Neuronal stem cell (in vitro differentiated cells): ENCODE results near the gene ELANE.
A peak's percentile ranks its signal among the peaks of the same experiment; 100 is the strongest.

ENCODE experiments used
- DNase-seq: peaks from one replicate; pipeline ENCODE4 v3.0.0-alpha.2; 2013; ENCODE audit warnings: low spot score
- H2AFZ ChIP-seq: one replicate; pipeline ENCODE4 v1.6.1; 2013; ENCODE audit warnings: mild to moderate bottlenecking, low read length, inconsistent platforms
- H2AK5ac ChIP-seq: 2 replicates; pipeline ENCODE4 v1.6.1; 2013; ENCODE audit warnings: low read depth, mild to moderate bottlenecking, inconsistent platforms, low read length, moderate library complexity, mixed read lengths
- H2BK120ac ChIP-seq: 2 replicates; pipeline ENCODE4 v1.6.1; 2013; ENCODE audit warnings: low read depth, mild to moderate bottlenecking, inconsistent platforms, low read length, moderate library complexity, mixed read lengths
- H2BK12ac ChIP-seq: one replicate; pipeline ENCODE4 v1.6.1; 2013; ENCODE audit warnings: low read length, inconsistent platforms
- H2BK15ac ChIP-seq: 2 replicates; pipeline ENCODE4 v1.6.1; 2013; ENCODE audit warnings: mild to moderate bottlenecking, low read length, inconsistent platforms, mixed read lengths
- H2BK5ac ChIP-seq: one replicate; pipeline ENCODE4 v1.6.1; 2013; ENCODE audit warnings: inconsistent platforms, mild to moderate bottlenecking, low read length, moderate library complexity
- H3K14ac ChIP-seq: one replicate; pipeline ENCODE4 v1.6.1; 2013; ENCODE audit warnings: low read length, inconsistent platforms
- H3K18ac ChIP-seq: 2 replicates; pipeline ENCODE4 v1.6.1; 2013; ENCODE audit warnings: low read length, inconsistent platforms
- H3K23ac ChIP-seq: 2 replicates; pipeline ENCODE4 v1.6.1; 2013; ENCODE audit warnings: low read depth, mild to moderate bottlenecking, mixed read lengths, low read length, inconsistent platforms; ENCODE audit not compliant: poor library complexity
- H3K27ac ChIP-seq: replicated peaks from 3 replicates; pipeline ENCODE4 v1.5.1; 2013; ENCODE audit warnings: low read length, inconsistent platforms
- H3K27me3 ChIP-seq, 3 experiments: 2 replicates each; pipeline ENCODE4 v1.6.1; 2013; ENCODE audit warnings: low read length in 3 of 3, mild to moderate bottlenecking in 2 of 3, inconsistent platforms in 1 of 3, low read depth in 1 of 3, mixed read lengths in 1 of 3, moderate library complexity in 1 of 3; ENCODE audit not compliant: control insufficient read depth in 3 of 3, insufficient read depth in 3 of 3
- H3K36me3 ChIP-seq, 2 donors: replicated peaks in 1 of 2; 2 replicates each; pipeline ENCODE4 v1.6.1; 2013; ENCODE audit warnings: low read length in 2 of 2; ENCODE audit not compliant: control insufficient read depth in 2 of 2, insufficient read depth in 2 of 2
- H3K4ac ChIP-seq: 2 replicates; pipeline ENCODE4 v1.6.1; 2013; ENCODE audit warnings: inconsistent platforms, mild to moderate bottlenecking, low read length, moderate library complexity
- H3K4me1 ChIP-seq, 2 donors: 1 replicate in 1 of 2; 2 replicates in 1 of 2; pipeline ENCODE4 v1.6.1; 2013; ENCODE audit warnings: low read length in 2 of 2, low read depth in 1 of 2; ENCODE audit not compliant: control insufficient read depth in 2 of 2, insufficient read depth in 1 of 2
- H3K4me2 ChIP-seq: one replicate; pipeline ENCODE4 v1.6.1; 2013; ENCODE audit warnings: mild to moderate bottlenecking, low read length, inconsistent platforms; ENCODE audit not compliant: insufficient read depth, poor library complexity, severe bottlenecking
- H3K4me3 ChIP-seq, 2 donors: 2 replicates each; pipeline ENCODE4 v1.5.1; 2013; ENCODE audit warnings: low read length in 2 of 2, mild to moderate bottlenecking in 2 of 2, inconsistent platforms in 1 of 2, moderate library complexity in 1 of 2
- H3K79me1 ChIP-seq: one replicate; pipeline ENCODE4 v1.6.1; 2013; ENCODE audit warnings: low read depth, mild to moderate bottlenecking, inconsistent platforms, low read length, moderate library complexity
- H3K9ac ChIP-seq: one replicate; pipeline ENCODE4 v1.6.1; 2013; ENCODE audit warnings: mild to moderate bottlenecking, low read depth, low read length, inconsistent platforms; ENCODE audit not compliant: poor library complexity
- H3K9me3 ChIP-seq, 2 donors: replicated peaks in 1 of 2; 2 replicates each; pipeline versions ENCODE3 to v1.6.1; 2013; ENCODE audit warnings: low read length in 2 of 2, mild to moderate bottlenecking in 2 of 2, inconsistent platforms in 1 of 2, low read depth in 1 of 2, mixed read lengths in 1 of 2, moderate library complexity in 1 of 2; ENCODE audit not compliant: control insufficient read depth in 2 of 2, insufficient read depth in 1 of 2
- H4K8ac ChIP-seq: one replicate; pipeline ENCODE4 v1.6.1; 2013; ENCODE audit warnings: low read depth, mild to moderate bottlenecking, inconsistent platforms, low read length, moderate library complexity
- H4K91ac ChIP-seq: one replicate; pipeline ENCODE4 v1.6.1; 2013; ENCODE audit warnings: low read length, low read depth, mild to moderate bottlenecking, inconsistent platforms; ENCODE audit not compliant: poor library complexity
- WGBS, 2 donors: extraction: QIAGEN DNeasy Blood & Tissue Kit; methylation state at CpG; one replicate each; pipeline ENCODE4 v1.1.7; 2013; ENCODE audit warnings: missing lambda C conversion rate in 2 of 2, mixed read lengths in 1 of 2; ENCODE audit not compliant: insufficient read length in 2 of 2, insufficient replicate concordance in 1 of 2; ENCODE audit errors: extremely low coverage in 2 of 2; 5-methylcytosine and 5-hydroxymethylcytosine counted together

ELANE gene

DNA sequence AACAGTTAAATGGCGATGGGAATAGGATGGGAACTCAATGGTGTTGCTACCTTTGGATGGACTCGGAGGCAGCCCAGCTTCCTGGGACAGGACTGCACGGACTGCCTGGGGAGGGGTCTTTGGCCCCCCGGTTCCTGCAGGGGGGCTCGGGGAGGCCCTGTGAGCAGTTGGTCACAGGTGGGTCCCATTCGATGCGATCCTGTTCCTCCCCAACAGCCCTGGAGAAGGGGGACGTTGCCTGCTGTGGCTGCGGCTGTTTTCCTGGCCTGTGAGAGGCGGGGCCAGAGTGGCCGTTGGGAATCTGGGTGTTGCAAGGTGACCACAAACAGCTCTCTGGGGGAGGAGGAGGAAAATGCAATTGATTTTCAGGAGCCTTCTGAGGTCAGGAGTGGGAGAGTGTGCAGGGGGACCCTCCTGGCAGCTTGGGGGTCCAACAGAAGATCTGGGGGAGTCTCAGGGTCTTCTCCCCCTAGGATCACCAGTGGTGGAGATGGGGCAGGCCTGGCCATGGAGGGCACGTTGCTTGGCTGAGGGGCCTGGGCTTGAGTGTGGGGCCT is 28.5 kb upstream of the ELANE start:
- Histone ChIP-seq H3K9ac (no peak overlapping the region), H3K79me1 (peaks cover 3% of the 10 kb centered on the region), H3K4me2 (peak overlapping the region; percentile 11), H4K91ac (no peak overlapping the region), H2BK12ac (peak overlapping the region; percentile 95), H4K8ac (no peak overlapping the region), H3K4ac (no peak overlapping the region), H3K18ac (peak overlapping the region; percentile 87), H2BK120ac (no peak overlapping the region), H2BK15ac (peak overlapping the region; percentile 100), H2AFZ (peak overlapping the region; percentile 84), H2BK5ac (peak overlapping the region; percentile 62), H3K4me3 (no peak overlapping the region), H3K23ac (no peak overlapping the region), H3K36me3 (no peaks in the 10 kb centered on the region), H3K14ac (peak overlapping the region; percentile 1), H3K27ac (peak overlapping the region; percentile 61), H2AK5ac (peak overlapping the region; percentile 99), H3K9me3 (no peaks in the 10 kb centered on the region), H3K27me3 (no peaks in the 10 kb centered on the region), H3K4me1 (peaks cover 6% of the 10 kb centered on the region in 2 donors)
- no CpG with 5 or more reads among the region's 12 CpGs for WGBS, 2 donors
- no peak for DNase-seq

DNA sequence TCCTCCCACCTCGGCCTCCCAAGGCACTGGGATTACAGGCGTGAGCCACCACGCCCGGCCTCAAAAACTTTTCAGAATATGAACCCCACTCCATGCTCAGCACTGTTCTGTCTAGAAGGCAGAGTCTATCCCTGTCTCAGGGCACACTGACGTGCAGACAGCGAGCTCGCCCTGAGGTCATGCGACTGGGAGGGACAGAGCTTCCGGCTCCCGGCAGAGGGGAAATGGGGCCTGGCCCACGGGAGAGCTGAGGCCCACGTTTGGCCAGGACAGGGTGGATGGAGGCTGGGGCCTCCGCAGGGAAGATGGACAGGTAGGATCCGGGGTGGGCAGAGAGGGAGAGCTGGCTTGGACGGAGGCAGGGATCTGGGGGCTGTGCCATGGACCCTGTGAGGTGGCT is 27.2 kb upstream of the ELANE start:
- Histone ChIP-seq H3K79me1 (no peaks in the 10 kb centered on the region), H3K9me3 (no peaks in the 10 kb centered on the region), H4K91ac (no peak overlapping the region), H3K14ac (no peak overlapping the region), H3K4me1 (peaks cover 6% of the 10 kb centered on the region in 2 donors), H3K36me3 (no peaks in the 10 kb centered on the region), H2BK15ac (no peak overlapping the region), H2BK5ac (no peak overlapping the region), H3K4me2 (no peak overlapping the region), H4K8ac (no peak overlapping the region), H2BK120ac (no peak overlapping the region), H3K18ac (peak overlapping the region; percentile 8), H3K23ac (no peak overlapping the region), H2BK12ac (no peak overlapping the region), H2AFZ (no peak overlapping the region), H2AK5ac (peak overlapping the region; percentile 72), H3K27ac (no peak overlapping the region), H3K4me3 (no peak overlapping the region), H3K27me3 (no peaks in the 10 kb centered on the region), H3K4ac (no peak overlapping the region), H3K9ac (no peak overlapping the region)
- WGBS, 2 donors: no CpG with 5 or more reads among the region's 15 CpGs
- DNase-seq: no peak

DNA sequence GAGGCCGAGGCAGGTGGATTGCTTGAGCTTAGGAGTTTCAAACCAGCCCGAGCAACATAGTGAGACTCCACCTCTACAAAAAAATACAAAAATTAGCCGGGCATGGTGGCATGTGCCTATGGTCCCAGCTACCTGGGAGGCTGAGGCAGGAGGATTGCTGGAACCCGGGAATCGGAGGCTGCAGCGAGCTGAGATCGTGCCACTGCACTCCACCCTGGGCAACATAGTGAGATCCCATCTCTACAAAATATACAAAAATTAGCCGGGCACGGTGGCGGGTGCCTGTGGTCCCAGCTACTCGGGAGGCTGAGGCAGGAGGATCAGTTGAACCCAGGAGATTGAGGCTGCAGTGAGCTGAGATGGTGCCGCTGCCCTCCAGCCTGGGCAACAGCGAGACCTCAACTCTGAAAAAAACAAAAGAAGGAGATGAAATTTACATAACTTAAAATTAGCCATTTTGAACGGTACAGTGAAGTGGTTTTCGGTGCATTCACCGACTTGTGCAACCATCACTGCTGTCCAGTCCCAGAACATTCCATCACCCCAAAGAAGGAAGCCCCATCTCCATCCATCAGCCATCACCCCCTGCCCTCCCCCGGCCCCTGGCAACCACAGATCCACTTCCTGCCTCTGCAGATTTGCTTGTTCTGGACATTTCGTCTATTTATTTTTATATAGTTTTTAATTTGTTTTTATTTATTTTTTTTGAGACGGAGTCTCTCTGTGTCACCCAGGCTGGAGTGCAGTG is 26.0 kb upstream of the ELANE start:
- Histone ChIP-seq H3K9me3 (no peaks in the 10 kb centered on the region), H3K36me3 (no peaks in the 10 kb centered on the region), H3K23ac (no peak overlapping the region), H2BK120ac (no peak overlapping the region), H3K79me1 (no peaks in the 10 kb centered on the region), H2BK15ac (no peak overlapping the region), H3K4me3 (no peak overlapping the region), H2AK5ac (no peak overlapping the region), H3K9ac (no peak overlapping the region), H3K27ac (no peak overlapping the region), H2BK5ac (no peak overlapping the region), H2BK12ac (no peak overlapping the region), H2AFZ (no peak overlapping the region), H4K8ac (no peak overlapping the region), H3K18ac (no peak overlapping the region), H3K4me2 (no peak overlapping the region), H3K4ac (no peak overlapping the region), H3K14ac (no peak overlapping the region), H3K4me1 (peaks cover 6% of the 10 kb centered on the region in 2 donors), H4K91ac (no peak overlapping the region), H3K27me3 (no peaks in the 10 kb centered on the region)
- WGBS, 2 donors: no CpG with 5 or more reads among the region's 19 CpGs
- no peak for DNase-seq

DNA sequence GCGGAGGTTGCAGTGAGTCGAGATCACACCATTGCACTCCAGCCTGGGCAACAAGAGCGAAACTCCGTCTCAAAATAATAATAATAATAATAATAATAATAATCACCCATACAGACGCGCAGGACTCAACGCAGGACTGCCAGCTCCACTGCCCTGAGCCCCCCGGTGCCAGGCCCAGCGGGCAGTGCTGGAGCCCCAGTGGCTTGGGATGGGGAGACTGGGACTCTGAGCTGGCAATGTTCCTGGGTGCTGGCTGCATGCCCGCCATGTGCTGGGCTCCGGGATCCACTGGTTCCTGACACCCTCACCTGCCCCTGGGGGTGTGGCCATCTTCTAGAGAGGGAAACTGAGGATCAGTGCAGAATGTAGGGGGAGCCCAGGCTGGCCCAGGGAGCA is 24.8 kb upstream of the ELANE start:
- H3K14ac ChIP-seq: no peak overlapping the region
- H2BK5ac ChIP-seq: no peak overlapping the region
- WGBS, 2 donors: no CpG with 5 or more reads among the region's 11 CpGs
- peaks cover 6% of the 10 kb centered on the region in 2 donors for H3K4me1 ChIP-seq
- H4K91ac ChIP-seq: no peak overlapping the region
- H3K23ac ChIP-seq: peak overlapping the region; percentile 73
- H3K4me2 ChIP-seq: no peak overlapping the region
- no peak overlapping the region for H2BK120ac ChIP-seq
- no peaks in the 10 kb centered on the region for H3K27me3 ChIP-seq
- H3K4me3 ChIP-seq: no peak overlapping the region
- peak overlapping the region; percentile 97 for H2AK5ac ChIP-seq
- no peak overlapping the region for H3K9ac ChIP-seq
- H4K8ac ChIP-seq: no peak overlapping the region
- H3K36me3 ChIP-seq: no peaks in the 10 kb centered on the region
- no peaks in the 10 kb centered on the region for H3K9me3 ChIP-seq
- peak overlapping the region; percentile 30 for H2BK12ac ChIP-seq
- H2BK15ac ChIP-seq: peak overlapping the region; percentile 85
- no peaks in the 10 kb centered on the region for H3K79me1 ChIP-seq
- H3K27ac ChIP-seq: no peak overlapping the region
- no peak overlapping the region for H3K4ac ChIP-seq
- no peak overlapping the region for H3K18ac ChIP-seq
- no peak for DNase-seq
- H2AFZ ChIP-seq: no peak overlapping the region
